ENCODE results near the gene CYB561D1.

The CYB561D1 gene

GRCh38 chr1:109498161-109498801 is 4.4 kb downstream of the CYB561D1 start:
- no peak for DNase-seq (ENCODE audit: low spot score)
- in situ Hi-C loops (cut with MboI; ENCODE audit: low sequenced_read_pairs, unreplicated experiment), result loop anchor here (5.0 kb wide), 1 partner anchor 34 kb away; no protein-coding TSS in a partner anchor
- no peak for TF ChIP-seq CTCF (IDR thresholded peaks at IDR 0.05; ENCODE audit: borderline replicate concordance, control extremely low read depth, extremely low read depth, insufficient read depth, missing control alignments)

- DNase-seq (ENCODE audit: low spot score), result no peak
- no peak for TF ChIP-seq CTCF (IDR thresholded peaks at IDR 0.05; ENCODE audit: borderline replicate concordance, control extremely low read depth, extremely low read depth, insufficient read depth, missing control alignments)
- in situ Hi-C loops (cut with MboI; ENCODE audit: low sequenced_read_pairs, unreplicated experiment), result loop anchor here (5.0 kb wide), 1 partner anchor 33 kb away; no protein-coding TSS in a partner anchor
These were observed 5.2 kb downstream of the CYB561D1 start for GRCh38 chr1:109499081-109499480.

GRCh38 chr1:109499661-109500536 is 6.0 kb downstream of the CYB561D1 start:
- no peak for DNase-seq (ENCODE audit: low spot score)
- peak; percentile 28 for TF ChIP-seq CTCF (IDR thresholded peaks at IDR 0.05; ENCODE audit: borderline replicate concordance, control extremely low read depth, extremely low read depth, insufficient read depth, missing control alignments)
- in situ Hi-C loops (cut with MboI; ENCODE audit: low sequenced_read_pairs, unreplicated experiment), result loop anchor here (5.0 kb wide), 1 partner anchor 32 kb away; no protein-coding TSS in a partner anchor

- DNase-seq (ENCODE audit: low spot score), result no peak
- in situ Hi-C loops (cut with MboI; ENCODE audit: low sequenced_read_pairs, unreplicated experiment), result no loop called here
- TF ChIP-seq CTCF (IDR thresholded peaks at IDR 0.05; ENCODE audit: borderline replicate concordance, control extremely low read depth, extremely low read depth, insufficient read depth, missing control alignments), result no peak
These were observed 7.1 kb downstream of the CYB561D1 start for GRCh38 chr1:109500941-109501381.

GRCh38 chr1:109501644-109502363 is 7.9 kb downstream of the CYB561D1 start:
- no peak for DNase-seq (ENCODE audit: low spot score)
- TF ChIP-seq CTCF (IDR thresholded peaks at IDR 0.05; ENCODE audit: borderline replicate concordance, control extremely low read depth, extremely low read depth, insufficient read depth, missing control alignments), result no peak
- in situ Hi-C loops (cut with MboI; ENCODE audit: low sequenced_read_pairs, unreplicated experiment), result no loop called here

- in situ Hi-C loops (cut with MboI; ENCODE audit: low sequenced_read_pairs, unreplicated experiment), result no loop called here
- no peak for DNase-seq (ENCODE audit: low spot score)
- TF ChIP-seq CTCF (IDR thresholded peaks at IDR 0.05; ENCODE audit: borderline replicate concordance, control extremely low read depth, extremely low read depth, insufficient read depth, missing control alignments), result no peak
These were observed 8.5 kb downstream of the CYB561D1 start for GRCh38 chr1:109502364-109502851.
